Globus pallidus (tissue), 1 donor: ENCODE results near the gene SHLD2.
"Not testable (repeated sequence)": the region's sequence is repeated elsewhere in the genome, so short reads cannot be mapped to it uniquely, and the experiment has no call there.

Experiments
- DNase-seq: peaks from one replicate; pipeline ENCODE4 v3.0.0-alpha.2; 2015; ENCODE audit warnings: low spot score

The SHLD2 gene

DNA sequence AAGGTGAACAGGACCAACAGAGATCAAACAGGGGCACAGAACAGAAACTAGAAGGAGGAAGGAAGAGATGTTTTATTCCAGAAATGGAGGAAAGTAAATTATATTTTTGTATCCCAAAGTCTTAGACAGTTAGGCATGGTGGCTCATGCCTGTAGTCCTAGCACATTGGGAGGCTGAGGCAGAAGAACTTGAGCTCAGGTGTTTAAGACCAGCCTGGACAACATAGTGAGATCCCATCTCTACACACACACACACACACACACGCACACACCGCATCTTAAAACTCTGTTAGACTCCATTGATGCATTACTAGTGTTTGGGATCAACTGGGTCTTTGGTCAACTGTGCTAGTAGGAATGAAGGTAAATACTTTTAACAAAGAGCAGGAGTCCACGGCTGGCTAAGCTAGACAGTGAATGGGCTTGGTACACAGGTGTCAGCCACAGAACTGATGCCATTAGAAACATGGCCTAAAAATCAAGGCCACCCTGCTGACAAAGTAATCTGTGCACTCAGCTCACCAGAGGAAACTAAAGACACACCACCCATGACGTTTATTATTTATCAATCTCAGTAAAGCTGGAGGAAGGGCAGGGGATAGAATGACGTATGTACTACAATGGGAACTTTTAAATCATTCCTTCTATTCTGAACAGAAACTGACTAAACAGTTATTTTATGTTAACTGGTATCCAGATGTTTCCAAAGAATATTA is 11.3 kb upstream of the SHLD2 start:
- DNase-seq = not testable (repeated sequence)

DNA sequence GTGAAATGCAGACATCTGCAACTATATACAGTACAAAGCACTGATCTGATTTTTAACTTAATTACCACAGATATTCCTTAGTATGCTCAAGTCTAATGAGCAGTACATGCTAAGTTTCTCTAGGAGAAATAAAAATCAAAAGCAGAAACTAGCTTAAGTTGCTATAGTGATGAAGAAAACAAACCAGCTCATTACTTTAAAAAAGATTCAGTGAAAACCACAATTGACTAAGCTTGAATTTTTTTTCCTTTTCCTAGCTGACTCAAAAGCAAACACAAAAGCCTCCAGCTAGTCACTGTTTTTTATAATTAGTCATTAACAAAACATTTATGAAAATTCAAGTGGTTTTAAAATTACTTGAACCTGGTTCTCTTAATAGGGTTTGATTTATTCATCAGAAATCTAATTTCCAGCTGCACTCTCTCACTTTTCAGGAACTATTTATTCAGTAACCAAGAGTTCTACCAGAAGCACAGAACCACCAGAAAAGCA is 10.7 kb upstream of the SHLD2 start:
- DNase-seq = not testable (repeated sequence)

DNA sequence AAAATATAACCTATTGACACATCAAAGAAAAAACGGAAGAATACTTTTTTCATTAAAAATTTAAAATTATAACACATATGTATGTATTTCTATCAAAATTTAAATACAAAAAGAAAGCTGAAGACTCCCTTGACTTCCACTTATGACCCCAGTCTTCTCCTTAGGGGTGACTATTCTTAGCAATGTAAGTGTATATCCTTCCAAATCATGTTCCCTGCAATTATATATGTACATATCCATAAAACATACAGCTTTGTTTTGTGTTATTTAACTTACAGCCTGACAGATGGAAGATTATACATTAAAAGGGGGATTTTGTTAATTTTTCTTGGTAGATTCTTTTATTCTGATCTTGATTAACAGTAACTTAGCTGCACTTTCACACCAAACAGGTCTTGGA is 9.5 kb upstream of the SHLD2 start:
- no peak for DNase-seq

DNA sequence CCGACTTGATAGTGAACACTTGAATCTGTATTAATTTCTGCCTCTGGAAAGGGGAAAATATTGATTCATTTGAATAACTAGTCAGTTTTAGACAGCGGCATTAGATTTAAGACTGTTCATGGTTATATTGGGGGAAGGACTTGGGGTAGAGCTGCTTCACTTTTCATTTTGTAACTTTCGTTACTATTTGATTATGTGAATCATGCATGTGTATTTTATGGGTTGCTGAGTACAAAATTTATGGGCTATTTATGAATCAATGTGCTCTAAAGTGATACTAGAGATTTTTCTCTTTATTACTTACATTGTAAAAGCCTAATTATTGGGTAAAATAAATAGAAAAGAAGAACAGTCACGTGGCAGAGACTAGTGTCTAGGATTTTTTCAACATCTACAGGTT is 5.3 kb upstream of the SHLD2 start:
- no peak for DNase-seq

DNA sequence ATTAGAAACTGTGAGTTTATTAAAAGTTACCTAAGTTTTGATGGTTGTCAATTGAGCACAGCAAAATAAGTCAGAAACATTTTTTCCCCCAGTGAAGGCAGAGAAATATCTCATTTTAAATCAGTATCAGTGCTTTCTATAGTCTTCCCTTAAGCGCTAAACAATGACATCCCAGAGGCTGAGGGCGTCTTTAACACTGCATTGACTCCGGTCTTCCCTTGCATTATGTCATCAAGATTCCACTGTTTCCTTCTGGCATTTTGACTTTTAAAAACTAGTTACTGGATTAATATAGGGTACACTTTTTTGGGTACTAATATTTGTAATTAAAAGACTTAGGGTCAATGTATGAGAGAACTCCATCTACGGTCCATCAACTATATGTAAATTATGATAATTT is 4.2 kb upstream of the SHLD2 start:
- no peak for DNase-seq

DNA sequence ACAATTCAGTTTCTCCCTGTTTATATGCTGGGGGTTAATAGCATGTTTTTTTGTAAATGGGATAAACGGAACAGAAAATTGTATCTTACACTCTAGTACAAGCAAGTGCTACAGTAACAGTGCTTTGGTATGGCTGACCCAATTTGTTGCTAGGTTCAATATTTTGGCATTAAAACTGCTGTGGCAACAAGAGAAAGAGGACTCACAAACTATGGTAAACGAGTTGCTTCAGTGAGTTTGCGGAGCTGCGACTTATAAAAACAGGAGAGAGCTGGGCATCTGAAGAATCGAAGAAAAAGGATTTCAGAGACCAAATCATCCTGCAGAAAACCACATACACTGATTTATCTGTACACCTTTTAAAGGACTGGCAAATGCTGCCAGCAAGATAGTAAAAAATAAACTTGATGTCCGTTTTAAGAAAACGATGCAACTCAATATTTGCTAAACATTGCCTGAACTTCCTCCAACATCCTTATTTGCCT is 2.6 kb upstream of the SHLD2 start:
- DNase-seq = peak; percentile 43

DNA sequence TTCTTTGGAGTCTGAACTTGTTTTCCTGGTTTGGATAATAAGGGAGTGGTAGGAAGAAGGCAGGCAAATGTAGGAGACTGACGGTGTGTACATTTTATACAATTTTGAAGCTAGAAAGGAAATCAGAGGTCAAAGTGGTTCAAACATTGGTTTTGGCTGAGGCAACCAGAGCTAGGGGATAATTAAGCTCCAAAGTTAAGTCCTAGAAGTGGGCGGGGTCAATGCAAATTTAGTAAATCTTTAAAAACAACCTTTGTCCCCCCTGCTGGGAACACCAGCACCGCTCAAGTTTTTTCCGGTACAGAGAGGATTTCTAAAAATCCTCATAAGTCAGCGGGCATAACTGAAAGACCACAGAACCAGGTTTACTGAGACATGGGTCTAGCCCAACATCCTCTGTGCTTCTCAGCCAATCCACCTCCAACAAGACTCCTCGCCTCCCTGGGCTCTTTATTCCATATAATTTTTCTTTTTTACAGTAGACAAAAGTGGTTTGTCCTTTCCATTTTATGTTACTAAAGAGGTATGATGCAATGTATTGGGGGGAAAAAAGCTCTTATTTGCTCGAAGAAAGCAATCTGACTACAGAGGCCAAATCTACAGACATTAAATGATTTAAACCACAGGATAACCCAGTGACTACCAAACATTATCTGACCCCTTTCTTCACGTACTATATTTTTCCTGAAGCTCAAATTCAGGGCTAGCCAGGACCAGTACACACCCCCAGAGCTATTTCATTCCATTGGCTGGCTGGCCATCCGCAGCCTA is 2.0 kb upstream of the SHLD2 start:
- no peak for DNase-seq

DNA sequence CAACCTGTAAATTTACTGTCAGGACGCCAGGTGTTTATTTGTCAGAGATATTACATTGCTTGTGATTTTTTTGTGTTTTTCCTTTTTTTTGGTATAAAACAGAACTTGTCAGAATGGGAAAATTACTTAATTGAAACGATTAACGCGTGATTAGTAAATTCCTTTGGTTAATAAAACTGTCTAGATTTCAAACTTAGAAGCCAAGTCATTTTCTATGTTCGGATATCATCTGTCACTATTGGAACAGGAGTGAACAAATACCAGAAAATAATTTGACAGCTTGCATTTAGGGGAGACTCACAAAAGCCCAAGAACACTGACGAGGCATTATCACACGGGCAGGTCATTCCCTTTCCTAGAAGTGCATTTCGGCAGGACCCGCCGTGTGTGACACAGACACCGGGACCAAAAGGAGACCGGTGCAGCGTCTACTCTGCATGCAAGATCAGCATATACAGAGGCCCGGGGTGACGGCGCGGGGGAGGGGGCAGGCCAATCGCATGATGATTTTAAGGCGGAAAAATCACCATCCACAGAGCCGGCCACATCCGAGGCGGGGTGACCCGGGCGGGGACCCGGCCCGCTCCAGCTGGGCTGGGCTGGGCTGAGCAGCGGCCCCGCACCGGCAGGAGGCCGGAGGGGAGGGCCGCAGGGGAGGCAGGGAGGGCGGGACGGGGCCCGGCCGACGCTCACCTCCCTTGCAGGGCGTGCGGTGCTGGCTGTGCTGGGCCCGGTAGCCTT is 1.2 kb upstream of the SHLD2 start:
- peak; percentile 60 for DNase-seq

DNA sequence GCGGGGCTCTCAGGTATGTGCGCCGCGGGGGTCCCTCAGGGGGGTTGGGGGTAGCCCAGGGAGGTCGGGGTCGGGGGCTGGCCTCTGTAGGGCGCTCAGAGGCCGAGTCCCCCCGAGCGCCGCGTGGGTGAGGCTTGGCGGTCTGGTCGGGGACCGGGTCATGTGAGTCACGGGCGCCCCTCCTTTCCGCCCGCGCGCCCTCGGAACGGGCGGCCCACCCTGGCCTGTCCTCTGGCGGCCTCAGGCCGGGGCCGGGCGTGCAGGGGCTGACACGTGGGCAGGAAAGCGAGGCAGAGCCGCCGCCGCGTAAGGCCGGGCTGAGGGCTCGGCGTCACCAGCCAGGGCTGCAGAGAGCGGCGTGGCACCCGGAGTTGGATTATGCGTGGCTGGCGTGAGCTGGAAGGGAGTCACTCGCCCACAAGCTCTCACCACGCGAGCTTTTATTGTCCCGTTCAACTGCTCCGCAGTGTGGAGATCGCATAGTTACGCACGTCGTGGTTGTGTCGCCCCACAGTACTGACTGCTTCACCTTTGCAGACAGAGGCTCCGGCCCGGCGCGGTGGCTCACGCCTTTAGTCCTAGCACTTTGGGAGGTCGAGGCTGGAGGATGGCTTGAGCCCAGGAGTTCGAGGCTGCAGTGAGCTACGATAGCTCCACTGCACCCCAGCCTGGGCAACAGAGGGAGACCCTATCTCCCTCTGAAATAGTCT is 385 bp downstream of the SHLD2 start:
- DNase-seq = peak; percentile 69

DNA sequence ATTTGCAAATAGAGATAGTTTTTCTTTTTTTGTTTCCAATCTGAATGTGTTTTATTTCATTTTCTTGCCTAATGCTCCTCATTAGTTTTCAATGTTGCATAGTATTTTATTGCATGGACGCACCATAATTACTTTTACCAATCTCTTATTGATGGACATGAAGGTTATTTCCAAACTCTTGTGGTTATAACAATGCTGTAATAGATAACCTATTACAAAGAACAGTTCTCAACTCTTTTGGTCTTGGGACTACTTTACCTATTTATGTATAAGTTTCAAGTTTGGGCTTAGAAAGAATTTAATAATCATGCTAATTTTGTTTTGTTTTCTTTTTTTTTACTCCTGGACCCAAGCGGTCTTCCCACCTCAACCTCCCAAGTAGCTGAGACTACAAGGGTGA is 7.0 kb downstream of the SHLD2 start:
- DNase-seq = no peak

DNA sequence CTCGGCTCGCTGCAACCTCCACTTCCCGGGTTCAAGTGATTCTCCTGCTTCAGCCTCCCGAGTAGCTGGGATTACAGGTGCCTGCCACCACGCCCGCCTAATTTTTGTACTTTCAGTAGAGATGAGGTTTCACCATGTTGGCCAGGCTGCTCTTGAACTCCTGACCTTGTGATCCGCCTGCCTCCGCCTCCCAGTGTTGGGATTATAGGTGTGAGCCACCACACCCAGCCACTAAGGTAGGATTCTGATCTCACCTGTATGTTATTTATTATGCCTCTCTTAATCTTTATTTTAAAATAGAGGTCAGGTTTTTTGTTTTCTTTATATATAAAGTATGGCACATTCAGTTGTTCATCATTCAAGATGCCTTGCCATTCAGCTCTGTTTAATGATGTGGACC is 9.7 kb downstream of the SHLD2 start:
- not testable (repeated sequence) for DNase-seq

DNA sequence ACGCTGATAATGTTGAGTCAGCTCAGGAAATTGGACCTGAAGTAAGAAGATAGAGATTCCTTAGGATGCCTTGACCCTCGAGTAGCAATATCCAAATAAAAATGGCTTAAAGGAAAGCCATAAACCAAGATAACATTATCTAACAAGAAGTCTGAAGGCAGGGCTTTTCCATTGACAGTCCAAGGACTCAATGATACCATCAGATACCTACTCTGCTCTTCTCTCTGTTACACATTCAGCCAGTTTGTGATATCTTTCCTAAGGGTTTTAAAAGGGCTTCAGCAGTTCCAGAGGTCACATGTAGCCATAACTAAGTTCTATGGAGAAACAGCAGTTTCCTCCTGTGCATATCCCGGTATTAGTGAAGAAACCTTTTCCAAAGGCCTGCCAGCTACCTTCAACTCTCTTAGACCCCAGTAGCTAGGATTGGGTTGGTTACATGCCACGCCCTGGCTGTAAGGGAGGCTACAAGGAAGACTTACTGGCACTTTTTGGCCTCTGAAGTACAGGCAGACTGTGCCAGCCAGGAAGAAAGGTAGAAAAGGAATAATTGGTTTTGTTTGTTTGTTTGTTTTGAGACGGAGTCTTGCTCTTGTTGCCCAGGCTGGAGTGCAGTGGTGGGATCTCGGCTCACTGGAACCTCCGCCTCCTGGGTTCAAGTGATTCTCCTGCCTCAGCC is 10.6 kb downstream of the SHLD2 start:
- no peak for DNase-seq

DNA sequence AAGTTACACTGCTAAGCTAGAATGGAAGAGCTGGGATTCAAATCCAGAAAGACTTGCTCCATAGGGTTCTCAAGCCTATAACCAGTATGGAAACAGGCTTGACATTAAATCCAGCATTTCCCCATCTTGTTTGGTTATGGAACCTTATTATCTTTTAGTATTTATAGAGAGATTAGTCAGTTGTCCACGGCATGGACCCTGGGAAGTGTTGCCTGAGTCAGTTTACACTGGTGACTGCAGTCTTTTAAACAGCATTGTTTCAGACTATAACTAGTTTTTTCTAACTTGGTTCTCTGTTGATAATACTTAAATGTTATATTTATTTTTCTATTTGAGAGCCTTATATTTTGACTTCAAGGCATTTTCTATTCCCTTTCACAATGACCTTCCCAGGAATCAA is 23.1 kb downstream of the SHLD2 start:
- not testable (repeated sequence) for DNase-seq

DNA sequence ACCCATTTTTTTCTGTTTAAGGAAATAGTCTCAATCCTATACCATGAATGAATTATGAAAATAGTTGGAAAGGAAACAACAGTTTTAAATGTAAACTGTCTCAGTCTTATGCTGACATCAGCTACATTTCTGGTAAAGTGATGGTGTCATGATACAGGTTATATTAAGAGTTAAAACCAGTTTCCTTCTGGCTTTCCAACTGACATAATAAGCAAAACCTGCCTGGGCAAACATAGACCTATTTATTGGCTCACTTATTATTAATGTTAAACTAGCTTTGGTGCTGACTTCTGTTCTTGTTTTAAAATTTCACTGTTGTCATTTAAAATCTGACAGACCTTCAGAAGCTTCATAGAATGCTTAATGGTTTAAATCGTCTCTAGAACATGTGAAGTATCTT is 24.0 kb downstream of the SHLD2 start:
- not testable (repeated sequence) for DNase-seq

DNA sequence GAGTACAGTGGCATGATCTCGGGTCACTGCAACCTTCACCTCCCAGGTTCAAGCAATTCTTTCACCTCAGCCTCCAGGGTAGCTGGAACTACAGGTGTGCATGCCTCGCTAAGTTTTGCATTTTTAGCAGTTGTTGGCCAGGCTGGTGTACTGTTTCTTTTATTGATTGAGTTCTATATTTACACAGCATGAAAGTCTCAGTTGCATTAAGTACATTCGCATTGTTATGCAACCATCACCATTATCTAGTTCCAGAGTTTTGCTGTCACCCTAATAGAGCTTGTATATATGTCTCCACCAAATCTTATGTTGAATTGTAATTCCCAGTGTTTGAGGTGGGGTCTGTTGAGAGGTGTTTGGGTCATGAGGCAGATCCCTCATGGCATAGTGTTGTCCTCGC is 28.3 kb downstream of the SHLD2 start:
- not testable (repeated sequence) for DNase-seq

DNA sequence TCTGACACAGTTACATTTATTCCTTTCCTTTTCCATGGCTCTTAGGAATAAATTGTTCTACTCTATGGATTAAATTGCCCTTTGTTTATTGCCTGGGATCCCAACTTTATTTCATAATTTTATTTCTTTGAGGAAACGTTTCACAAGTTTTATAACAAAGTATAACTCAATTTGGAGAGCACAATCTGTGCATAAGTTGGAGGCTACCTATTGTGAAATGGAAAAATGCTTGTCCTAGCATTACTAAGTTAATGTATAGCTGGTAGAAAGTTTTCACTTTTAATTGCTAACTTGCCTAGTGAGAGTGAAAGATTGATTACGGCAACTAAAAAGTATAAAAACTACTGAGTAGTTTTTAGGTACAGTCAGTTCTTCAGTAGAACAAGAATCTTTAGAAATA is 32.0 kb downstream of the SHLD2 start:
- DNase-seq = not testable (repeated sequence)

DNA sequence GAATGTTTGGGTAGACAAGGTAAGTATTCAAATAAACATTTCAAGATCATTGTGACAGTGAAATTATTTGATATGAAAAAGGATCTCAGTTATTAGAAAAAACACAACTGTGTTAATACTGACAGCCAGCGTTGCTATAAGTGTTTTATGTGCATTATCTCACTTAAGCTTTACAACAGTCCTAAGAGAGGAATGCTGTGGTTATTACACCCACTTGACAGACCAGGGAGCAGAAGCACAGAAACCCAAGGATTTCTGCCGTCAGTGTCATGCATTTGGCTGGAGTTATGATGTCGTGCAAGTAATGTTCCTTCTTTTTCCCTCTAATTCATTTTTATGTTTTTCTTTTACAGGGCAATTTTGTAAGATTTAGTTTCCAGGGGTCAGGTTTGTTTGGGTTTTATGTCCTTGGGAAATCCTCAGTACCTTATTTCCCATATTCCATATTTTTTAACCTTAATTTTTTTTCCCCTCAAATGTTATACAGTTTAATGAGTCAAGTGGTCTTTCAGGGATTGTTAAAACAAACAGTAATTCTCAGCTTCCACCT is 32.7 kb downstream of the SHLD2 start:
- DNase-seq = not testable (repeated sequence)

DNA sequence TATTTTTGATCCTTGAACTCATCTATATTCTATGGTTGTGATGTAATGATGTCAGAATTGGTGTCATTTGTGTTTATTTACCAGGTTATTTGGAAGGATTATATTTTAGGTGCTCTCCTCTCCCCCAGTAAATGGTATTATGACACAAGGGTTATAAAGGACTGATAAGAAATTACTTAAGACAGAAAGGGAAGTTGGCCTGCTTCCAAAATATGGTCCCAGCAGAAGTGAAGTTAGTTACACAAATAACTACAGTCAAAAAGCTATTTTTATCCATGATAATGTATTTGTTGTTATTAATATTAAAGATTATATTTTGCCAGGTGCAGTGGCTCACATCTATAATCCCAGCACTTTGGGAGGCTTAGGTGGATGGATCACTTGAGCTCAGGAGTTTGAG is 37.2 kb downstream of the SHLD2 start:
- not testable (repeated sequence) for DNase-seq

DNA sequence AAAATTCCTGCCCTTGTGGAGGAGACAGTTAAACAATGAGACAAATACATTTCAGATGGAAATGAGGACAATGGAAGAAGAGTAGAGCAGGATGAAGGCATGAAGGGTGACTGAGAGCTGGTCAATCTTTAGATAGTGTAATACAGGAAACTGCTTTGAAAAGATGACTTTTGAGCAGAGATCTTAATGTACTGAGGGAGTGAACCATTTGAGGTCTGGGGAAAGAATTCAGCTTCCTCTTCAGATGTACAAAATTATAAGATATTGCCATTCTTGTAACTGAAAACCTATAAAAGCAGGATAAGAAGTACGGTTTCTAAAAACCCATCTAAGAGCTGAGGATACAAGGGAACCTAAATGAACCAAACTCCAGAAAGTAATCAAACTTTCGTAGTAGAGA is 38.9 kb downstream of the SHLD2 start:
- DNase-seq = not testable (repeated sequence)

DNA sequence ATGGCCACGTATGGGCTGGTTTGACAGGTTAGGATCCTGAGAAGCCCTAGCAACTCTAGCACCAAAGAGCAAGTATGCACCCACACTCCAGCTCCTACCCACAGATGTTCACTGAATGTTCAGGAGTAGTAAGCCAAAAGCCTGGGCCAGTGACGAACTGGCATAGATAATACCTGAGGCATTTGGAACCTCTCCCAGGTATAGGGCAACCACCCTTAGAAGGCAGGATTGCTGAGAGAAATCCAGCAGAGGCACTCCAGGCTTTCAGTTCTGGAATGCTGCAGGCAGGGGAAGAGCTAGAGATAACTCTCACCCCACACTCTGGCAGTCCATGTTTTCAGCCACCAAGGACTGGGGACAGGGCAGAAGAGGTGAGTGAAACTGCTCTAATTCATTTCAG is 39.4 kb downstream of the SHLD2 start:
- DNase-seq = not testable (repeated sequence)

DNA sequence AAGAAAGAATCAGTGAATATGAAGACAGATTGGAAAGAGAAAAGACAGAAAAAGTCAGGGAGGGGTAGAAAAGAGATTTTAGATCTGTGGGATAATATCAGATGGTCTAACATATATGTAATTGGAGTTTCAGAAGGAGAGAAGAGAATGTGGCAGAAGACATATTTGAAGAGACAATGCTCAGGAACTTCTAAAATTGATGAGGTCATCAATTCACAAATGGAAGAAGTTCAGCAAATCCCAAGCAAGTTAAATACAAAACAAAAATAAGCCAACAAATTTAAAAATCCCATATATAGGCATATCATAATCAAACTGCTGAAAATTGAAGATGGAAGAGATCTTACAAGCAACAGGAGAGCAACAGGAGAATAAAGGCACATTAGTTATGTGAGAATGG is 42.5 kb downstream of the SHLD2 start:
- not testable (repeated sequence) for DNase-seq
